ENCODE measurements around the gene PDXDC1.
"Not testable (repeated sequence)": the region's sequence is repeated elsewhere in the genome, so short reads cannot be mapped to it uniquely, and the experiment has no call there.

PDXDC1 gene

DNA sequence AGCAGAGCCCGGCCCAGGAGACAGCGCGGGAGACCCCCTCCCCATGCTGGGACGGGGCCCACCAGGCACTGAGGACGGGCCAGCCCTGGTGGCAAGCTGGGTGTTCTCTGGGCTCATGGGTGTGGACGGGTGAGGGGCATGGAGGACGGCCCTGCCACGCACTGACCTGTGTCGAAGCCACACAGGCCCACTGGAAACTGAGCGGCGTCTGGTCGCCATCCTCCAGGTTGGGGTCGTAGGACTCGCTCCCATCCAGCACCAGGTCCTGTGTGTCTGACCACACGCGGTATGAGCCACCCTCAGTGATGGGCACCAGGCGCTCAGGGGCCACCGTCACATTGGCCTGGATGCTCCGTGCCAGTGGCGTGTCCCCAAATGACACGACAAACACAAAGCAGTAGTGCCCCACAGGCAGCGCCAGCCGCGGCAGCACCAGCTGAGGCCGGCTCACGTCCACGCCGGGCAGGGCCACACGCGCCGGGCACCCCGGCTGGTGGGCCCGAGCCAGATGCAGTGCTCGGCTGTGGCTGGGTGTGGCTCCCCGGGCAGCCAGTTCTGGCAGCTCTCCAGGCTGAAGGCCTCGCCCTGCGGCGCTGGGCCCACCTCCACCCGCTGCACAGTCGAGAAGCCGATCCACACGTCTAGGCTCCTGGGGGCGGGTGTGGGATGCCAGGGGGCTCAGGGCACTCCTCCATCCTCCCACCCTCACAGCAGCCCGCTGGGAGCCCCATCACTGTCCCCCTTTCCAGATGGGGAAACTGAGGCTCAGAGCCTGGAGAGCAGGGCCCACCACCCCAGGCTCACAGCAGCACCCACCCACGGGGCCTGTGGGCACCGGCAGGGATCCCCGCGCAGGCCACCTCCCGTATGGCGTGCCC, 160.9 kb downstream of the PDXDC1 start:
- DNase-seq: not testable (repeated sequence)

DNA sequence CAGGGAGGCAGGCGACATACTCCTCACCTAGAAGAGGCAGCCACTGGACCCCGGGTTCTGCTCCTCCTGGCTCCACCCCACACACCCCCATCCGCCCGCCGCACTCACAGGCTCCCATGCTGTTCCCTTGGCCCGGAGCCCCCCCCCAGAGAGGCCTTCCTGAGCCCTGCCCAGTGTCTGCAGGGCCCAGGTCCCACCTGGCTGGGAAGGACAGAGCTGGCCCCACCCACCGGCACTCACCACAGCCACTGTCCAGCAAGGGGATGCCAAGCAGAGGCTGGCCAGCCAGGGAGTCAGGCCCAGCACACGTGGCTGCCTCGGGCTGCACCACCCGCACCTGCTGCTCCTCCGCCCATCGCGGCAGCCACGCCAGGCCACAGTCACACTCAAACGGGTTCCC, 162.7 kb downstream of the PDXDC1 start:
- DNase-seq: not testable (repeated sequence)

DNA sequence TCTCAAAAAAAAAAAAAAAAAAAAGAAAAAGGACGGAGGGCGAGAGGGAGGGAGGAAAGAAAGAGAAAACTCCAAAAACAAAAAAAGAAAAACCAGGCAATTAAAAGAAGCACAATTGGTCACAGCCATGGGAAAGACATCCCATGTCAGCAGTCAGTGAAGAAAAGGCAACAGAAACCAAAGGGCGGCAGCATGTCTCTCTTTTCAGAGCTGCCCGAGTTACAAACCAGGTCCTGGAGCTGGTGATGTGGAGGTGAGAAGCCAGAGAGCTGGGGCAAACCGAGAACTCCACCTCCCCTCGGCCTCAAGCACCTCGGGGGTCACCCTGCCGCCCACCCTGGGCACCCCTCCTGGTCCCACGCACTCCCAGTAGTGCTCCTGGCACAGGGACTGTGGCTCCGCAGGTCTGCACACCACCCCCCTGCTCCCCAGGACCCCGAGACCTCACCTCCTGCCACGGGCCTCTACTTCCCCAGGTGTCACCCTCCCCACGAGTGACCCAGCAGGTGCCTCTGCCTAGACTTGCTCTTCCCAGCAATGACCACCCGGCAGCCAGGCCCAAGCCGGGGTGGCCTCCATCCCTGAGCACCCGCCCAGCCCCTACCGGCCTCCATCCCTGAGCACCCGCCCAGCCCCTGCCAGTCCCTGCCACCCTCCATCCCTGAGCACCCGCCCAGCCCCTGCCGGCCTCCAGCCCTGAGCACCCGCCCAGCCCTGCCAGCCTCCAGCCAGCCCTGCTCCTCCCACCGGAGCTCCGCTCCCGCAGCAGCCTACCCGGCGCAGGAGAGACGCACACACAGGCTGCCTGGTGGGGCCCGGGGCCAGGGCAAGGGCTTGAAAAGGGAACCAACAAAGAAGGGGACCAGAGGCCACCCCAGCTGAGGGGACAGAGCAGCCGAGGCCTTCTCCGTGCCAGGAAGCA, 165.9 kb downstream of the PDXDC1 start:
- not testable (repeated sequence) for DNase-seq

DNA sequence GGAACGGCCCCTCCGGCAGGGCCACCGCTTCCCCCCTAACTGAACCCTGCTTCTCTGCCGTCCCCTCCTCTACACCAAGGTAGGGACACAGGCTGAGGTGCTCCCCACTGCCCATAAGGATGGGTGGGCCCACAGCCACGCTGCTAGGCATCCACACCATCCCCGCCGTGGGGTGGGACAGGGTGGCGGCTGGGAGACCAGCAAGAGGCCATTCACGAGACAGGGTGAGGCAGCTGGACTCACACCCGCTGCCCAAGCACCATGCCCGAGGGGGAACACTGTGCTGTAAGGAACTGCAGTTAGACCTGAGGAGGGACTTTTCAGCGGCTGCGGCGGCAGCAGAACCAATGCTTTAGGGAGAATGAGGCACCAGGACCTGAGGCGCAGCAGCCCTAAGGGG, 166.8 kb downstream of the PDXDC1 start:
- no peak for DNase-seq

DNA sequence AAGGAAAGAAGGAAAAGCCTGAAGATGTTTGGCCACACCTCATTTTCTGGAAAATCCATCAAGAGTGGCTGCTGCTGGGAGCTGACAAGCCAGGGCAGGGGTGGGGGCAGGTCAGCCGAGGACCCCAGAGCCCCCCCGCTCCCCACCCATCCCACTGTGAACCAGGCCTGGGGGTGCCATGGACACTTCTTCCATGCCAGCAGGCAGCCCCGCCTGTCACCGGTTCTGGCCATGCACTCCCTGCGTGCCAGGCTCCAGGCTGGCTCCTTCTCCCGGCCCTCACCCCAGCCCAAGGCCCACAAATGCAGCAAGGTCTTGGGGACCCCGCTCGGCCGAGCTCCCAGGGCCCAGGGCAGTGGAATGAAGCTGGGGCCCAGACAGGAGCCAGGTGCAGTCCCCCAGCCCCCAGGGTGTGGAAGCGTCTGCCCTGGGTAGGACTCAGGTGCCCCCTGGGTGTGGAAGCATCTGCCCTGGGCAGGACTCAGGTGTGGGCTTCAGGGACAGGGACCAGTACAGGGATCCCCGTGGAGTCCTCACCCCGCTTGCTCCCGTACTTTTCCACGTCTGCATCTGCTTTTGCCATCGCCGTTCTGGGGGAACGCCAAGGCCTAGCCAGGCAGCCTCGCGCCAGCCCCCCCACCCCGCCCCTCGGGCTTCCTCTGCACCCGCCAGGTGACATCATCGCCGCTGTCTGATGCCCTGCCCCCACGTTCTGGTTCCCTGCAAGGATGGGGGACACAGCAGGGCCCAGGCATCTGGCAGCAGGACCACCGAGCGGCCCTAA, 167.5 kb downstream of the PDXDC1 start:
- DNase-seq: not testable (repeated sequence)

DNA sequence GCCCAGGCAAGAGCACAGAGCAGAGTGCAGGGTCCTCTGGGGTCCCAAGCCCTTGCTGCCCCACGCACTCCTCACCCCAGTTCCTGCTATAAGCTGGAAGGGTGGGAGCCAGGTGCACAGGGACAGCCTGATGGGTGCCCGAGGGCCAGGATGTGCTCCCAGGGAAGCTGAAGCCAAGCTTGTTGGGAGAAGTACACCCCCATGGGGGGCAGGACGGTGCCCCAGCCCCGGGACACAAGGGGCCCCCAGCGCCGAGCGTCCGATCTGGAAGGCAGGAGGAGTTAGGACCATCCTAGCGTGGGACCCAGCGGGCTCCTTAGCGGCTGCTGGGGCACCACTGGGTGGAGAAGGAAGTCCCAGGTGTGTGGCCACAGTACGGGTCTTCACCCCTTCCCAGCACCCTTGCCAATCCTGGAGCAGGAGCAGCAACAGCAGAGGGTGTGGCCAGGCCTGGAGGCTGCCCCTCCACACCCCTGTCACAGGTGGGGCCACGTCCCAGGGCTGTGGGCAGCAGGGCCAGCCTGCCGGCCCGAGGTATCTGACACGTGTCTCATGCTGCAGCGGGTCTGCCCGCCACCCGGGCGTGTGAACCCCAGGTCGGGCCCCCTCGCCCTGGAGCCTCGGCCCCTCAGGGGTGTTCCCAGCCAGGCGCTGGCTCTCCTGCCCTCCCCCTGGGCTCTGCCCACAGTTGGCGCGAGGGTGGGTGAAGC, 168.2 kb downstream of the PDXDC1 start:
- DNase-seq: not testable (repeated sequence)

DNA sequence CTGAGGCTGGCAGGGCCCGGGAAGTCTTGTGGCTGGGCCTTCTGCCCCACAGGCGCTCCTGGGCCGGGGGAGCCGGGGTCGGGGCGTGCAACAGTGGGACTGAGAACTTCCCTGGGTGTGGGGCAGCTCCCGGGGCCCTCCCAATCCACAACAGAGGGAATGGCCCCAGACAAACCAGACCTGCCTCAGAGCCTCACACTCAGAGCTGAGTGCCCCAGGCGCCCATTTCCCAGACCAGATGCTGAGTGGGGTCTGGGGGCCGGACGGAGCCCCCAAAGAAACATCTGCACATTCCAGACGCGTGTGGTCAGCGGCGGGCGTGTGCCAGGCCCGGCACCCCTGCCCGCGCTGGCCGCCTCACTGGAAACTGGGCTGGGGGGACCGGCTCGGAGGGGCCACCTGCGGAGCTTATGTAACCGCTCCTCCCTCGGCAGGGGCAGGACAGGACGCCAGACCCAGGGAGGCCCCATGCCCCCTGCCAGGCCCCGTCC, 168.8 kb downstream of the PDXDC1 start:
- not testable (repeated sequence) for DNase-seq

DNA sequence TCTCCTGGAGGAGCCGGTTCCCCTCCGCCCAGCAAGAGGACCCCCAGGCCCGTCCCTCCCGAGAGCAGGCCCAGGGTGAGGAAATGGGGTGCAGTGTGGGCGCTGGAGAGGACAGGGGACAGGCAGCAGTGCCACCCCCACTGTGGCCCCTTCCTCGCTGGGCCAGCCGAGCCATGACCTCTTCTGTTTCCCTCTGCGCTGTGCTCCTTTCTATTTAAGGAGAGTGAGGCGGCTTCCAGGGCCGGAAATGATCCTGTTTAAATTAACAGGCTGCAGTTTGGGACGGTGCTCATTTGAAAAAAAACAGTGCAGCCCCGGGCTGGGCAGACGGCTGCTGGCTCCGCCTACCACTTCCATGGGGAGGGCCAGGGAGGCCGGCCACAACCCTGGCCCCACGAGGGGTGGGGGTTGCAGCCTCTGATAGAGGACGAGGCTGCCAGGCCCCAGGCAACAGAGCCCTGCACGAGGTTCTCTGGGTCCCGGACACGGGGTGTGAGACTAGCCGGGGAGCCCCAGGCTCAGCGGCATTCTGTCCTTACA, 169.3 kb downstream of the PDXDC1 start:
- DNase-seq: not testable (repeated sequence)

DNA sequence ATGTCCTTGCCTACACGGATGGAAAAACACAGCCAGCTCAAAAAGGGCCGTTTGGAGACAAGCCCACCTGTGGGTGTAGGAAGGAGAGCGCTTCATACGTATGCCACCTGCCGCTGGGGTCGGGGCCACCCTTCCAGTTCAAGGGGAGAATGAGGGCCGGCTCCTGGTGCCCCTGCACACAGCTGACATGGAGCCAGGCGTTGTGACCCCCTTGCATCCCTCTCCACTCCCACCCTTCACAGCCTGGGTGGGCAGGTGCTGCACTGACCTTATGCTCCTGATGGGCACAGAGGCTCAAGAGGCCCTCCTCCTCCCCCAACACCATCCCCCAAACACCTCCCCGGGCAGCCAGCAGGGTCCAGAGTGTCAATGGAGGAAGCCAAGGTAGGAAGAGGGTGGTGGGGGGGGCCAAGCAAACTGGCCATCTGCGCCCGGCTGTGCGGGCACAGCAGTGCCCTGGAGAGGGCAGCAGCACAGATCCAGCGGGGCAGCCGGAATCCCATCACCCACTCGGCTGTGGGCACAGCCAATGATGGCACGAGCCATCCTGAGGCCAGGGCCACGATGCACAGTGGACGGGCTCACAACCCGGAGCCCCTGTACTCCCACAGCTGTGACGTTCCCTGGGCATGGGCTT, 170.1 kb downstream of the PDXDC1 start:
- DNase-seq: not testable (repeated sequence)

DNA sequence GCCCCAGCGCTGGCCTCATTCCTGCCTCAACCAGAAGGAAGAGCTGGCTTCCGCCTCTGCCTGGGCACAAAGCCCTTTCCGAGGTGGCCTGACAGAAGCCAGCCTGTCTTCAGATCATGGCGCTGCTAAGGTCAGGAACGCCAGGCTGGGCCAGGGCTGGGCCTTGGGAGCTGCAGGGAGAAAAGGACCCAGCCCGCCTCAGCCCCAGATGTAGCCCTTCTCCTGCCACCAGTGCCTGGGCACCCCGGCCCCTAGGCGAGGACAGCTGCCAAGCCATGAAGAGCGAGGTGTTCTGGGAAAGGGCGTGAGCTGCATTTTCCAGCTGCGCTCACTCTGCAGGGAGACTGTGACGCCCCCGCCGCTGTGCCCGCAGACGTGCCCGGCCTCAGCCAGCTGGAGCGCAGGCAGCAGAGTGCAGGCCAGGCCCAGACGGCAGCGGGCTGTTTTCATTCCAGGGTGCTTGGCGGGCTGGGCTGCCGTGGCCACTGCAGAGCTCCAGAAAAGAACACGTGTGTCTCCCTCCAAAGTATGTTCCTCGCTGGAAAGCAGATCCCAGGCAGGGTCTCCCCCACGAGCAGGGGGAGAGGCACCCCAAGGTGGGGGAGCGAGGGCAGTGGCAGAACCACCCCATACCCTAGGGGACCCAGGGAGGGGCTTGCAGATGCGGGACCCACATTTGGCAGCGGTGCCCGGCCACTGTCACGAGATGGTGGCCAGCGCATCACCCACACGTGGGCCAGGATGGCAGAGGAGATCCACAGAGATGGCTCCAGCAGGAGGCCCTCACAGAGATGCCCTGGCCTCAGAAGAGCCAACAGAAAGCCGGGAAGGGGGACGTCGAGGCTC, 170.8 kb downstream of the PDXDC1 start:
- DNase-seq: not testable (repeated sequence)

DNA sequence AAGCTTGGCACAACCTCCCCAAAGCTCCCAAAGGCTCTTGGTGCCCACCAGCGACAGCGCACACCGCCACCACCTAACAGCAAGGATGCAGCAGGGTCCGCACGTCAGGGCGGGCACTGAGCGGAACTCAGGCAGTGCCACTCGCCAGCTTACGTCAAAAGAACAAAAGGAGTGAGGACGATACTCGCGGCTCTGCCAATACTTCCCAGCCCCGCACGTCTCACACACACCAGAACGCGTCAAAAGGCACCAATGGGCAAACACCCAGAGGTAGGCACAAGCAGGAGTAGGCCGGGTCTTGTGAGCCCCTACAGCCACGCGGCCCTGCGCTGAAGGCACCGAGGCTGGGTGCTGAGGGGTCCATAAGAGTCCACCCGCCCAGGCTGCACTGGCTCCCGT, 171.4 kb downstream of the PDXDC1 start:
- DNase-seq: not testable (repeated sequence)

DNA sequence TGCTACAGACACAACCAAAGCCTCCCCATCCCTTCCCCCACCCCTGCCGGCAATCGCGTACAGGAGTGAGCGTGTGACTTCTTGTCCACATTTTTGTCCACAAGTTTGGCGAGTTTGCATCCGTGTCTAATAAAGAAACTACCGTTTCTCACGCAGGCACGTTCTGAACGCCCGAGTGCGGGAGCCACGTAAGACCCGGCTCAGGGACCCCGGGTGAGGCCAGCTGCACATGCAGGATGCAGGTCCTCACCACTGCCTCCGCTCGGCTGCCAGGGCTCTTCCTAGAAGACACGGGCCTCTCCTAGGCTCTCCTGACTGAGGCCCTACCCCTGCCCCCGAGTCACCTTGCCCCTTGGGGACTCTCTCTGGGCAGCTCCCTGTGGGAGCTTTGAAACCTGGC, 174.0 kb downstream of the PDXDC1 start:
- DNase-seq: not testable (repeated sequence)

DNA sequence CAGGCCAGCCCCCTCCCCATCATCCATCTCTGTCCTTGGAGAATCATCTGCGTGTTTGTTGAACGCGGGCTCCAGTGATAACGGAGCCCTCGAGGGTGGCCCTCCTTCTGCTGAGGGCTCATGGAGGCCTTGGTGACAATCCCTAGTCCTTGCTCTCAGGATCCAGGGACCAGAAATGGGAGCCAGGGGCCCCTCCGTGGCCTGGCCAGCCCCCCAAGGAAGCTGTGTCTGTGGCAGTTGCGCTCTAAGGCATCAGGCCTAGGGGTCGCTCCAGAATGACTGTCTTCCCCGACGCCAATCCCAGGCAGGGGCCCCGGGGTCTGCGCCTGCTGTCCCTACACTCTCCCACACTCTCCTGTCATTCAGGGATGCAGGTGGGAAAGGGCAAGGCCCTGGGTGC, 174.4 kb downstream of the PDXDC1 start:
- DNase-seq: not testable (repeated sequence)

DNA sequence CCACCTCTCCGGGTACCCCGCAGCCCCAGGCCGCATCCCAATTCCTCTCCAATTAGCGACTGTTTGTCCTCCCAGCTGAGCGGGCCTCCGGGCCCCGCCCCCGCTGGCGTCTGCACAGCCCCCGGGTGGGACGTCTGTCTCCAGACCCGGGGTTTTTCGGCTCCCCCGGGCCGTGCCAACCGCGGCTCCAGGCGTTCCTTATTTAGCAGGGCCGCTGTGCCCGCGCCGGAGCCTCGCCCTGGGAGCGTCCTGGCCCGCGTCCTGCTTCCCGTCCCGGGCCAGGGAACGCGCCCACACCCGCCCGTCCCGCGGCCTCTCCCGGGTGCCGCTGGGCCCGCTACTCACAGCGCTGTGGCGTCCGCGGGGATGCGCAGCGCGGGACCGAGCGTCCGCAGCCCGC, 179.2 kb downstream of the PDXDC1 start:
- DNase-seq: peak; percentile 12

DNA sequence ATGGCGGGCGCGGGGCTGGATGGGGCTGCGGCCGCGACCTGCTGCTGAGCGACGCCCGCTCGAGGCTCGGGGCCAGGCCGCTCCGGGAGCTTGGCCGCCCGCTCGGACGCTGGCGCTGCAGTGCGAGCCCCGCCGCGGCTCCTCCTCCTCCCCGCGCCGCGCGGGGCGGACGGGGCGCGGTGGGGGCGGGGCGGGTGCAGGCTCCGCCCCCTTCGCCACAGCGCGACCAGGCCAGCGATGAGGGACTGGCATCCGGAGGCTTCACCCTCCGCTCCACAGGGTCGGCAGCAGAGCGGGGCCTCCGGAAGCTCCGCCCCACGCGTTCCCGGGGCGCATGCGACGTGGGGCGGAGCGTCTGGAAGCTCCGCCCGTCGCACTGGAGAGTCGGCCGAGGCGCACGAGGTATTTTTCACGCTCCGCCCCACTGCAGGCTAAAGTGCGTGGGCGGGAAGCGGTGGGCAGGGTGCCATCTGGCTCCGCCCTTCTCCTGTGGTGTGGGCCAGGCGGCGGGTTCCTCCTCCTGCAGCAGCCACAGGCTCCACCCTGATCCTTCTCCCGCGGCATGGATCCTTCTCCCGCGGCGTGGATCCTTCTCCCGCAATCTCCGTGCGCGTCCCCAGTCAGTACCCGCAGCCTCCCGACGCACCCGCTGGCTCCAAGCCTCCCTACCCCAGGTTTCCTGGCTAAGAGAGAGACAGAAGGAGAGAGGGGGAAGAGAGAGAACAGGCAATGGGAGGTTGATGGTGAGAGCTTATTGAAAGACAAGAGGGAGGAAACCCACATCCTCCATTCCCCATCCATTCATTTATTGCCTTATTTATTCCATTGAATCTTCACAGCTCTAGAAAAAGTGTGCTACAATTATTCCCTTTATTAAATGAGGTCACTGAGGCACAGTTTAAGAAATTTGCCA, 180.1 kb downstream of the PDXDC1 start:
- peak; percentile 73 for DNase-seq

DNA sequence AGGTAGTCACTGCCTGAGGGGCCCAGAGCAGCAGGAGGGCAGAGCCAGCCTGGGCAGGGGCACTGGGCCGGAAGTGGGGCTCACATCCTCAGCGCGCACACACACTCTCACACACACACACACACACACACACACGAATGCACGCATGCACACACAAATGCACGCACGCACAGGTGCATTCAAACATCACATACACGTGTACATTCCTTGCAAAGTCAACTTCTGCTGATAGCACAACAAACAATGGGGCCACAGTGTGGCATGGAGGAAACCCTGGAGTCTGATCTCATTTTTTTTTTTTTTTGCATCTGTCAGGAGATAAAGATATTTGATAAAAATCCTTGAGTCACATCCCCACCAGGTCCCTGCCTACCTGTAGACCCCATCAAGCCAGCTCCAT, 182.8 kb downstream of the PDXDC1 start:
- DNase-seq: not testable (repeated sequence)

DNA sequence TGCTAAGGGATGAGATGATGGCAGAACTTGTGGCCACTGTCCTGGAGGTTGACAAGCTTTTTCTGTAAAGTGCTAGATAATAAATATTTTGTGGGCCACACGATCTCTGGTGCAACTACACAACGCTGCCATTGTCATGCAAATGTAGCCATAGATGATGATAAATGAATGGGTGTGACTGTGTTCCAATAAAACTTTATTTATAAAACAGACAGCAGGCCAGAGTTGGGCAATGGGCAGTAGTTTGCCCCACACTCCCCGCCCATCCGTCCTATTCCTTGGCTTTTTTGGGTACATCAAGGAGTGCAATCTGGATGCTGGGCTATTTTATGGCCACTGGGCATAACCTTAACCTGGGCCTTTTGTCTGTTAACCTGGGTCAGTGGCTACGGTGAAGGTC, 184.8 kb downstream of the PDXDC1 start:
- DNase-seq: not testable (repeated sequence)

DNA sequence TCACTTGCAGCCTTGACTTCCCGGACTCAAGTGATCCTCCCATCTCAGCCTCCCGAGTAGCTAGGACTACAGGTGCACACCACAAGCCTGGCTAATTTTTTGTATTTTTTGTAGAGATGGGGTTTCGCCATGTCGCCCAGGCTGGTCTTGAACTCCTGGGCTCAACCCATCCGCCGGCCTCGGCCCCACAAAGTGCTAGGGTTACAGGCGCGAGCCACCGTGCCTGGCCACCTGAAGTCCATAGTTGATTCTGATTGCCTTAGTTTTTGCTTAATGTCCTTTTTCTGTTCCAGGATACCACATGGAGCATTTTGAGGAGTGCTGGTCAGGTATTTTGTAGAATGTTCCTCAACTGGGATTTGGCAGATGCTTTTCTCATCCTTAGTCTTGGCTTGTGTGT, 185.7 kb downstream of the PDXDC1 start:
- DNase-seq: not testable (repeated sequence)

DNA sequence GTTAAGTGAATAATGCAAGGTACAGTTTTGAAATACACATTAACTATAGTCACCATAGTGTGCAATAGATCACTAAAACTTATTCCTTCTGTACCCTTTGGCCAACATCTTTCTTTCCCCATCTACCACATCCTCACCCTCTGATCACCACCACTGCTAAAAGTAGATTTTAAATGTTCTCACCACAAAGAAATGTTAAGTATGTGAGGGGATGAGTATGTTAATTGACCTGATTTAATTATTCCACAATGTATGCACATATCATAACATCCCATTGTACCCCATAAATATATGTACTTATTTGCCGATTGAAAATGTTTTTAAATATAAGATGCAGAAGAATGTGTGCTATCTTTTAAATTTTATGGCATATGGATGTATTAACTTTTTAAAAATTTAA, 188.2 kb downstream of the PDXDC1 start:
- not testable (repeated sequence) for DNase-seq
